ENCODE results near the gene TSTD1.
A peak's percentile ranks its signal among the peaks of the same experiment; 100 is the strongest.
"Not testable (repeated sequence)": the region's sequence is repeated elsewhere in the genome, so short reads cannot be mapped to it uniquely, and the experiment has no call there.

TSTD1 gene

GRCh38 chr1:161020509-161021164, 18.1 kb downstream of the TSTD1 start, which contains the start of gene F11R:
TSS of gene F11R (minus strand) at chr1:161021152. CDS start at chr1:161021073, 79 bp downstream.
- H2BK15ac ChIP-seq (ENCODE audit: low read depth, poor library complexity, severe bottlenecking) = no peak within 1 kb of the TSS
- H3K4ac ChIP-seq (ENCODE audit: low read depth in 1 of 2, low read length in 2 of 2) = no peak within 1 kb of the TSS
- H4K8ac ChIP-seq (ENCODE audit: low read length) = no peak within 1 kb of the TSS
- H3K4me1 ChIP-seq (ENCODE audit: control insufficient read depth, insufficient read depth, low read depth, low read length) = peaks cover 9% of the 10 kb centered on the region
- H3K9me3 ChIP-seq (ENCODE audit: control insufficient read depth, low read length) = no peaks in the 10 kb centered on the region
- H2BK120ac ChIP-seq (ENCODE audit: low read depth, low read length) = peak within 1 kb of the TSS; percentile 35
- H3K9ac ChIP-seq (ENCODE audit: low read length) = peak within 1 kb of the TSS; percentile 62
- H2BK5ac ChIP-seq (ENCODE audit: low read depth, low read length, poor library complexity, severe bottlenecking) = no peak within 1 kb of the TSS
- H3K27me3 ChIP-seq (ENCODE audit: control insufficient read depth in 1 of 2, insufficient read depth in 1 of 2, low read length in 2 of 2) = peaks cover 9 to 33% of the 10 kb centered on the region in 2 experiments
- H3K27ac ChIP-seq (ENCODE audit: low read length, poor library complexity, severe bottlenecking) = no peak within 1 kb of the TSS
- no peaks in the 10 kb centered on the region for H3K79me1 ChIP-seq (replicated peaks; ENCODE audit: low read length, poor library complexity, severe bottlenecking)
- peak within 1 kb of the TSS; percentile 61 to 83 for H3K4me3 ChIP-seq (ENCODE audit: insufficient read depth in 1 of 2, low read depth in 1 of 2, low read length in 2 of 2)
- peak within 1 kb of the TSS; percentile 47 for H2AFZ ChIP-seq (ENCODE audit: low read depth, low read length)
- H3K4me2 ChIP-seq (ENCODE audit: low read length, poor library complexity, severe bottlenecking) = peak within 1 kb of the TSS; percentile 96
- peak within 1 kb of the TSS; percentile 48 to 79 for H3K18ac ChIP-seq (ENCODE audit: low read depth in 1 of 2, low read length in 2 of 2)
- H3K23ac ChIP-seq (ENCODE audit: low read length in 2 of 2) = peak within 1 kb of the TSS in 1 of 2 experiments; percentile 23
- DNase-seq = peak; percentile 36
- no peak within 1 kb of the TSS for H2BK12ac ChIP-seq (ENCODE audit: low read length in 2 of 2)
- WGBS = 2% methylated on average over 36 of the region's 36 CpGs
- H3K36me3 ChIP-seq (ENCODE audit: control insufficient read depth in 1 of 2, insufficient read depth in 2 of 2, low read depth in 1 of 2, low read length in 2 of 2) = no peaks in the 10 kb centered on the region
- no peak within 1 kb of the TSS for H2AK5ac ChIP-seq (ENCODE audit: low read length, severe bottlenecking)
- no peak within 1 kb of the TSS for H4K91ac ChIP-seq (ENCODE audit: low read length)
- H3K14ac ChIP-seq (ENCODE audit: low read length in 2 of 2) = peak within 1 kb of the TSS in 1 of 2 experiments; percentile 11

DNA sequence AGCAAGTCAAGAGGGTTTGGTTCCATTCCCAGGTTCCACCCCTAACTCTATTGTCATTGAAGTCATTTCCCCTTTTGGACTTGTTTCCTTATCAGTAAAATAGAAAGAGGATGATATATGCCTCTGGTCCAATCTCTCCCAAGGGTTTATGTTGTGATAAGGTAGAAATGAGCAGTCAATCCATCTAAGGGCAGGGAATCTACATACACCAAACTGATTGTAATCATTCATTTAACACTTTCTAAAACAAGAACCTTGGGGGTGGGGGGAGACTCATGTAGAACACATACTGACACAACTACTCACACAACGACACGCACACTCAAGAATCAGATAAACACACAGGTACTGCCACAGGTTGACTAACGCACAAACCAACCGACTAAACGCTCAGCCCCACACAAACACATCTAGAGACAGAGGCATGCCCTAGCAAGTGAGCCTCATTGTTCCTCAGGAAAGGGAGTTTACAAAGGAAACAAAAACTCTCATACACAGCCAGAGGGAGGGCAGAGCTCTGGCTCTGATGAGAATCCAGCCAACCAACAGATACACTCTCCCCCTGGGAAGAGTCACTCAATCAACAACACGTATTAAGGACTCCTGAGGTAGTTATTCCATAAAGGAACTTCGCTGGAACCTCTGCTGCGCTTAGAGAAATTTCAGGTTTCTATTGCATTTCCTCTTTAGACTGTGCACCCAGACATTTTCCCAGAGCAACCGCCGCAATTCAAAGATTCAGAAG, 18.8 kb downstream of the TSTD1 start:
- Histone ChIP-seq H3K27ac (ENCODE audit: low read length, poor library complexity, severe bottlenecking) (no peak overlapping the region), H2BK15ac (ENCODE audit: low read depth, poor library complexity, severe bottlenecking) (no peak overlapping the region), H3K4me1 (ENCODE audit: control insufficient read depth, insufficient read depth, low read depth, low read length) (peaks cover 9% of the 10 kb centered on the region), H3K4me2 (ENCODE audit: low read length, poor library complexity, severe bottlenecking) (peak overlapping the region; percentile 96), H3K4me3 (ENCODE audit: insufficient read depth in 1 of 2, low read depth in 1 of 2, low read length in 2 of 2) (peak overlapping the region; percentile 61 to 83), H2BK120ac (ENCODE audit: low read depth, low read length) (no peak overlapping the region), H3K23ac (ENCODE audit: low read length in 2 of 2) (no peak overlapping the region), H3K14ac (ENCODE audit: low read length in 2 of 2) (no peak overlapping the region), H3K9me3 (ENCODE audit: control insufficient read depth, low read length) (no peaks in the 10 kb centered on the region), H4K8ac (ENCODE audit: low read length) (no peak overlapping the region), H2AK5ac (ENCODE audit: low read length, severe bottlenecking) (no peak overlapping the region), H3K4ac (ENCODE audit: low read depth in 1 of 2, low read length in 2 of 2) (no peak overlapping the region), H3K27me3 (ENCODE audit: control insufficient read depth in 1 of 2, insufficient read depth in 1 of 2, low read length in 2 of 2) (peaks cover 9 to 33% of the 10 kb centered on the region in 2 experiments), H3K36me3 (ENCODE audit: control insufficient read depth in 1 of 2, insufficient read depth in 2 of 2, low read depth in 1 of 2, low read length in 2 of 2) (no peaks in the 10 kb centered on the region), H2BK12ac (ENCODE audit: low read length in 2 of 2) (no peak overlapping the region), H3K18ac (ENCODE audit: low read depth in 1 of 2, low read length in 2 of 2) (no peak overlapping the region), H3K79me1 (replicated peaks; ENCODE audit: low read length, poor library complexity, severe bottlenecking) (no peaks in the 10 kb centered on the region), H4K91ac (ENCODE audit: low read length) (no peak overlapping the region), H2AFZ (ENCODE audit: low read depth, low read length) (no peak overlapping the region), H2BK5ac (ENCODE audit: low read depth, low read length, poor library complexity, severe bottlenecking) (no peak overlapping the region), H3K9ac (ENCODE audit: low read length) (peak overlapping the region; percentile 62)
- no peak for DNase-seq
- 12% methylated on average over 10 of the region's 10 CpGs for WGBS

GRCh38 chr1:161019111-161019660, 19.6 kb downstream of the TSTD1 start:
- not testable (repeated sequence) for H3K9ac ChIP-seq (ENCODE audit: low read length); H2BK15ac ChIP-seq (ENCODE audit: low read depth, poor library complexity, severe bottlenecking); H3K4me3 ChIP-seq (ENCODE audit: insufficient read depth in 1 of 2, low read depth in 1 of 2, low read length in 2 of 2); H3K14ac ChIP-seq (ENCODE audit: low read length in 2 of 2); H2BK5ac ChIP-seq (ENCODE audit: low read depth, low read length, poor library complexity, severe bottlenecking); H3K4me2 ChIP-seq (ENCODE audit: low read length, poor library complexity, severe bottlenecking); H2AK5ac ChIP-seq (ENCODE audit: low read length, severe bottlenecking); H2BK120ac ChIP-seq (ENCODE audit: low read depth, low read length); H3K18ac ChIP-seq (ENCODE audit: low read depth in 1 of 2, low read length in 2 of 2); H2BK12ac ChIP-seq (ENCODE audit: low read length in 2 of 2); DNase-seq; H3K23ac ChIP-seq (ENCODE audit: low read length in 2 of 2); H3K36me3 ChIP-seq (ENCODE audit: control insufficient read depth in 1 of 2, insufficient read depth in 2 of 2, low read depth in 1 of 2, low read length in 2 of 2); H3K4ac ChIP-seq (ENCODE audit: low read depth in 1 of 2, low read length in 2 of 2); H4K91ac ChIP-seq (ENCODE audit: low read length); H3K27ac ChIP-seq (ENCODE audit: low read length, poor library complexity, severe bottlenecking); H3K4me1 ChIP-seq (ENCODE audit: control insufficient read depth, insufficient read depth, low read depth, low read length); H2AFZ ChIP-seq (ENCODE audit: low read depth, low read length); H3K9me3 ChIP-seq (ENCODE audit: control insufficient read depth, low read length); H4K8ac ChIP-seq (ENCODE audit: low read length); H3K79me1 ChIP-seq (replicated peaks; ENCODE audit: low read length, poor library complexity, severe bottlenecking)
- peaks cover 9 to 33% of the 10 kb centered on the region in 2 experiments for H3K27me3 ChIP-seq (ENCODE audit: control insufficient read depth in 1 of 2, insufficient read depth in 1 of 2, low read length in 2 of 2)
- 97% methylated on average over 14 of the region's 15 CpGs for WGBS

DNA sequence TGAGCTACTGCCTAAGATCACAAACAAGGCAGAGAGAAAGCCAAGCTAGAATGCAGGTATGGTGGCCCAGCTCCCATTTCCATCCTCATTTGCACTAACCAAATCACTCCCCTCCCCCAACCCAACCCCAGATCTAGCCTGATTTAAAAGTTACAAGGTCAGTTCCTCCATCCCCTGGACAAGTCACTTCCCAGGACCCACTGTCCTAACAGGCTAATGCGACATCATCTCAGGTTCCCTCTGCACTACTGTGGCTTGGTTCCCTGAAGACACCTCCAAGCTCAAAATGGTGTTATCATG, 20.2 kb downstream of the TSTD1 start:
- peaks cover 10% of the 10 kb centered on the region for H3K4me1 ChIP-seq (ENCODE audit: control insufficient read depth, insufficient read depth, low read depth, low read length)
- H3K4me3 ChIP-seq (ENCODE audit: insufficient read depth in 1 of 2, low read depth in 1 of 2, low read length in 2 of 2) = no peak overlapping the region
- no peak overlapping the region for H2BK120ac ChIP-seq (ENCODE audit: low read depth, low read length)
- no peak overlapping the region for H3K14ac ChIP-seq (ENCODE audit: low read length in 2 of 2)
- H2AK5ac ChIP-seq (ENCODE audit: low read length, severe bottlenecking) = no peak overlapping the region
- no peak overlapping the region for H3K4ac ChIP-seq (ENCODE audit: low read depth in 1 of 2, low read length in 2 of 2)
- H2BK12ac ChIP-seq (ENCODE audit: low read length in 2 of 2) = no peak overlapping the region
- no peak overlapping the region for H3K18ac ChIP-seq (ENCODE audit: low read depth in 1 of 2, low read length in 2 of 2)
- no peak overlapping the region for H2BK5ac ChIP-seq (ENCODE audit: low read depth, low read length, poor library complexity, severe bottlenecking)
- no peak overlapping the region for H3K9ac ChIP-seq (ENCODE audit: low read length)
- no peak overlapping the region for H2BK15ac ChIP-seq (ENCODE audit: low read depth, poor library complexity, severe bottlenecking)
- no peak overlapping the region for H2AFZ ChIP-seq (ENCODE audit: low read depth, low read length)
- H3K27me3 ChIP-seq (ENCODE audit: control insufficient read depth in 1 of 2, insufficient read depth in 1 of 2, low read length in 2 of 2) = peaks cover 9 to 33% of the 10 kb centered on the region in 2 experiments
- H3K9me3 ChIP-seq (ENCODE audit: control insufficient read depth, low read length) = no peaks in the 10 kb centered on the region
- WGBS = 100% methylated on average over 1 of the region's 1 CpG
- no peak overlapping the region for H3K27ac ChIP-seq (ENCODE audit: low read length, poor library complexity, severe bottlenecking)
- H4K8ac ChIP-seq (ENCODE audit: low read length) = no peak overlapping the region
- no peak overlapping the region for H4K91ac ChIP-seq (ENCODE audit: low read length)
- no peak overlapping the region for H3K23ac ChIP-seq (ENCODE audit: low read length in 2 of 2)
- DNase-seq = no peak
- H3K4me2 ChIP-seq (ENCODE audit: low read length, poor library complexity, severe bottlenecking) = no peak overlapping the region
- peaks cover 3% of the 10 kb centered on the region for H3K79me1 ChIP-seq (replicated peaks; ENCODE audit: low read length, poor library complexity, severe bottlenecking)
- H3K36me3 ChIP-seq (ENCODE audit: control insufficient read depth in 1 of 2, insufficient read depth in 2 of 2, low read depth in 1 of 2, low read length in 2 of 2) = no peaks in the 10 kb centered on the region
